HepG2 (cell line): ENCODE measurements around the gene PSENEN. TPM values are rescaled to one million over a fixed set of nuclear protein-coding genes. Genes with fewer than 3 reads are reported as not detected.

ENCODE experiments used
- AHDC1 ChIP-seq: sonication (generic); formaldehyde crosslinking; IDR thresholded peaks from 2 replicates; pipeline ENCODE4 v1.5.1; 2020; ENCODE audit warnings: mild to moderate bottlenecking, missing genetic modification reagents, borderline replicate concordance
- CCDC6 ChIP-seq: sonication (generic); formaldehyde crosslinking; IDR thresholded peaks from 2 replicates; pipeline ENCODE4 v1.8.1; 2022; ENCODE audit warnings: mild to moderate bottlenecking, missing genetic modification reagents, moderate library complexity
- E2F5 ChIP-seq: sonication (generic); formaldehyde crosslinking; conservative IDR thresholded peaks from 2 replicates; pipeline ENCODE4 v1.4.0; 2020; ENCODE audit warnings: missing genetic modification reagents
- FUBP1 ChIP-seq: sonication (generic); formaldehyde crosslinking; IDR thresholded peaks from 2 replicates; pipeline ENCODE4 v1.5.1; 2020; ENCODE audit warnings: missing genetic modification reagents, mild to moderate bottlenecking, borderline replicate concordance
- GMEB2 ChIP-seq: IDR thresholded peaks from 2 replicates; pipeline ENCODE4 v1.6.1; 2016; ENCODE audit warnings: missing biosample characterization, missing genetic modification reagents, low read depth
- MED1 ChIP-seq: sonication (generic); formaldehyde crosslinking; IDR thresholded peaks from 2 replicates; pipeline ENCODE4 v1.4.0; 2020; ENCODE audit warnings: missing genetic modification reagents
- MIXL1 ChIP-seq: IDR thresholded peaks from 2 replicates; pipeline ENCODE4 v1.6.1; 2016
- MYPOP ChIP-seq: sonication (generic); formaldehyde crosslinking; IDR thresholded peaks from 2 replicates; pipeline ENCODE4 v1.8.1; 2023; ENCODE audit warnings: mild to moderate bottlenecking, moderate library complexity, missing genetic modification reagents
- RBFOX2 ChIP-seq: fragments of 200-400 bp; formaldehyde crosslinking; IDR thresholded peaks from 2 replicates; pipeline ENCODE4 v1.6.1; 2017; ENCODE audit warnings: low read depth, mild to moderate bottlenecking, low read length
- SMARCC2 ChIP-seq: fragments of 450-650 bp; IDR thresholded peaks from 2 replicates; pipeline ENCODE4 v1.6.1; 2017; ENCODE audit warnings: antibody characterized with exemption, mild to moderate bottlenecking
- SNAI1 ChIP-seq: sonication (generic); formaldehyde crosslinking; IDR thresholded peaks from 2 replicates; pipeline ENCODE4 v1.5.0; 2020; ENCODE audit warnings: mild to moderate bottlenecking, missing genetic modification reagents, borderline replicate concordance
- WIZ ChIP-seq: sonication (generic); formaldehyde crosslinking; IDR thresholded peaks from 2 replicates; pipeline ENCODE4 v1.5.1; 2020; ENCODE audit warnings: mild to moderate bottlenecking, missing genetic modification reagents
- XRCC5 ChIP-seq: fragments of 200-400 bp; formaldehyde crosslinking; optimal IDR thresholded peaks from 2 replicates; pipeline ENCODE3; 2017; ENCODE audit warnings: mild to moderate bottlenecking, low read length
- ZFAT ChIP-seq: sonication (generic); formaldehyde crosslinking; conservative IDR thresholded peaks from 2 replicates; pipeline ENCODE4 v1.8.1; 2023; ENCODE audit warnings: missing genetic modification reagents, inconsistent platforms
- ZNF414 ChIP-seq: sonication (generic); formaldehyde crosslinking; IDR thresholded peaks from 2 replicates; pipeline ENCODE4 v1.5.0; 2020; ENCODE audit warnings: missing genetic modification reagents
- ZNF569 ChIP-seq: sonication (generic); formaldehyde crosslinking; IDR thresholded peaks from 2 replicates; pipeline ENCODE4 v1.5.0; 2020; ENCODE audit warnings: mild to moderate bottlenecking, missing genetic modification reagents, moderate library complexity, borderline replicate concordance
- ZNF619 ChIP-seq: sonication (generic); formaldehyde crosslinking; IDR thresholded peaks from 2 replicates; pipeline ENCODE4 v1.4.0; 2020; ENCODE audit warnings: mild to moderate bottlenecking, missing genetic modification reagents
- polyA plus RNA-seq, 8 experiments: library from polyadenylated mRNA; depleted of rRNA in 3 of 8; stranded (reverse) in 7 of 8; unstranded in 1 of 8; fragments of >200 nt; fragmentation: Illumina TruSeq in 4 of 8; extraction: Trizol in 4 of 8; gene quantifications; 2 replicates each; pipeline versions ENCODE4 v1.2.1 to v1.2.3, GENCODE V29; 2011 to 2016; ENCODE audit warnings: low read depth in 4 of 8, missing spikeins in 1 of 8, mixed read lengths in 1 of 8; ENCODE audit not compliant: insufficient read depth in 1 of 8
- total RNA-seq, 5 experiments: library from RNA; depleted of rRNA; stranded (reverse); fragments of >200 nt; fragmentation: Illumina TruSeq; extraction: Trizol; gene quantifications; 2 replicates each; pipeline ENCODE4 v1.2.3, GENCODE V29; 2016; ENCODE audit warnings: low read depth in 1 of 5

Gene PSENEN
- total and polyA plus RNA-seq, 2 of the 13 experiments (the other 11 are each of a cell fraction or from before 2014, with no cell fraction given) = 16.9 to 34.2 TPM

- TF ChIP-seq AHDC1 (CRISPR knock-in tag) (no peak), ZNF619 (CRISPR knock-in tag) (no peak), RBFOX2 (peak; percentile 2), SMARCC2 (no peak), ZNF569 (CRISPR knock-in tag) (no peak), ZNF414 (no peak), FUBP1 (CRISPR knock-in tag) (no peak), GMEB2 (CRISPR knock-in tag) (peak; percentile 31), CCDC6 (no peak), MED1 (CRISPR knock-in tag) (0 out of 2 replicates have a peak, but pooled peaks have one; percentile 18), E2F5 (no peak), MIXL1 (CRISPR knock-in tag) (no peak), SNAI1 (no peak; the same call in 1 of the 2 replicates), ZFAT (0 out of 2 replicates have a peak, but pooled peaks have one; percentile 18), XRCC5 (no peak), MYPOP (CRISPR knock-in tag) (no peak), WIZ (CRISPR knock-in tag) (no peak)
Observed at GRCh38 chr19:35717665-35718344, 27.6 kb upstream of the PSENEN start, which contains the start of gene KMT2B (continued).
